ENCODE results near the gene PAX6.

The PAX6 gene

GRCh38 chr11:31792456-31792855 lies 18.7 kb downstream of the PAX6 start:
- in situ Hi-C loops (cut with MboI; ENCODE audit: low pct_unique_long_range_greater_than_20kb, low sequenced_read_pairs, unreplicated experiment) = loop anchor here (25.0 kb wide), 1 partner anchor 305 kb away; no protein-coding TSS in a partner anchor
- TF ChIP-seq, protein P1, sequence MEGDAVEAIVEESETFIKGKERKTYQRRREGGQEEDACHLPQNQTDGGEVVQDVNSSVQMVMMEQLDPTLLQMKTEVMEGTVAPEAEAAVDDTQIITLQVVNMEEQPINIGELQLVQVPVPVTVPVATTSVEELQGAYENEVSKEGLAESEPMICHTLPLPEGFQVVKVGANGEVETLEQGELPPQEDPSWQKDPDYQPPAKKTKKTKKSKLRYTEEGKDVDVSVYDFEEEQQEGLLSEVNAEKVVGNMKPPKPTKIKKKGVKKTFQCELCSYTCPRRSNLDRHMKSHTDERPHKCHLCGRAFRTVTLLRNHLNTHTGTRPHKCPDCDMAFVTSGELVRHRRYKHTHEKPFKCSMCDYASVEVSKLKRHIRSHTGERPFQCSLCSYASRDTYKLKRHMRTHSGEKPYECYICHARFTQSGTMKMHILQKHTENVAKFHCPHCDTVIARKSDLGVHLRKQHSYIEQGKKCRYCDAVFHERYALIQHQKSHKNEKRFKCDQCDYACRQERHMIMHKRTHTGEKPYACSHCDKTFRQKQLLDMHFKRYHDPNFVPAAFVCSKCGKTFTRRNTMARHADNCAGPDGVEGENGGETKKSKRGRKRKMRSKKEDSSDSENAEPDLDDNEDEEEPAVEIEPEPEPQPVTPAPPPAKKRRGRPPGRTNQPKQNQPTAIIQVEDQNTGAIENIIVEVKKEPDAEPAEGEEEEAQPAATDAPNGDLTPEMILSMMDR (IDR thresholded peaks at IDR 0.05; ENCODE audit: extremely low read depth, insufficient read depth, missing control alignments) = no peak
- no peak for DNase-seq (ENCODE audit: low spot score)

DNA sequence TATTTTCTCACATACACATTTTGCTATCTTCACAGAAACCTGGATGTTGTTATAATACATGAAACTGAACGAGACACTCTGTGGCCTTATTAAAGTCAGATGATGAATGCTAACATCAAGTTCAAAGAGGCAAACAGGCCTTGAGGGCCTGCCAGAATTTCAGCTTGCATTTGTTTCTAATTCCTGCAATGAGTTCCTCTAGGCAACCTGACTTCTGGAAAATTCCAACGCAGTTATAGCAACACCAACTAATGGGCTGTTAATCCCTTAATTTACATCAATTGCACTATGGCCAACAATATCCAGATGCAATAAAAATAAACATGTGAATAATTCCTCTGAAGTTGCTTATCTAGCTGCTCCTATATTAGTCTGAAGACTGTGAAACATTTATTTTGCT lies 19.1 kb downstream of the PAX6 start:
- DNase-seq (ENCODE audit: low spot score) = no peak
- TF ChIP-seq, protein P1 (IDR thresholded peaks at IDR 0.05; ENCODE audit: extremely low read depth, insufficient read depth, missing control alignments) = no peak
- in situ Hi-C loops (cut with MboI; ENCODE audit: low pct_unique_long_range_greater_than_20kb, low sequenced_read_pairs, unreplicated experiment) = loop anchor here (25.0 kb wide), 1 partner anchor 305 kb away; no protein-coding TSS in a partner anchor

GRCh38 chr11:31790649-31791048 lies 20.5 kb downstream of the PAX6 start:
- in situ Hi-C loops (cut with MboI; ENCODE audit: low pct_unique_long_range_greater_than_20kb, low sequenced_read_pairs, unreplicated experiment) = loop anchor here (25.0 kb wide), 1 partner anchor 303 kb away; no protein-coding TSS in a partner anchor
- TF ChIP-seq, protein P1 (IDR thresholded peaks at IDR 0.05; ENCODE audit: extremely low read depth, insufficient read depth, missing control alignments) = no peak
- no peak for DNase-seq (ENCODE audit: low spot score)

DNA sequence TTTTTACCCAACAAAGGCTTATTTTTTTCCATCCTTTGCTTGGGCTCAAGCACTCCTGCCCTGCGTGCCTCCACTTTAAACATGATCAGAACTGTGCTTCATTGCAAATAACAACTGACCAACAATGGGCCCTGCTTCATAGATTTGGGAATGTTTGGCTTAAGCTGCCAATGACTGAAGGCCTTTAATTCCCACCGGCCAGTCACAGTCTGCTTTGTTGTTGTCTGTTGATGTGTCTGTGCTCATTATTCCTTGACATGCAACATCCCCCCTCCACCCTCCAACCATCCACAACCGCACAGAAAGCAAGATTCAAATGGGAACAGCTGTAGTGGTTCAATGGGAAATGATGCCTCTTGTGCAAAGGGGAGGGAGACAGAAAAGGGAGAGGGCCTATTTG lies 23.0 kb downstream of the PAX6 start:
- TF ChIP-seq, protein P1 (IDR thresholded peaks at IDR 0.05; ENCODE audit: extremely low read depth, insufficient read depth, missing control alignments) = no peak
- in situ Hi-C loops (cut with MboI; ENCODE audit: low pct_unique_long_range_greater_than_20kb, low sequenced_read_pairs, unreplicated experiment) = loop anchor here (25.0 kb wide), 1 partner anchor 301 kb away; no protein-coding TSS in a partner anchor
- no peak for DNase-seq (ENCODE audit: low spot score)

DNA sequence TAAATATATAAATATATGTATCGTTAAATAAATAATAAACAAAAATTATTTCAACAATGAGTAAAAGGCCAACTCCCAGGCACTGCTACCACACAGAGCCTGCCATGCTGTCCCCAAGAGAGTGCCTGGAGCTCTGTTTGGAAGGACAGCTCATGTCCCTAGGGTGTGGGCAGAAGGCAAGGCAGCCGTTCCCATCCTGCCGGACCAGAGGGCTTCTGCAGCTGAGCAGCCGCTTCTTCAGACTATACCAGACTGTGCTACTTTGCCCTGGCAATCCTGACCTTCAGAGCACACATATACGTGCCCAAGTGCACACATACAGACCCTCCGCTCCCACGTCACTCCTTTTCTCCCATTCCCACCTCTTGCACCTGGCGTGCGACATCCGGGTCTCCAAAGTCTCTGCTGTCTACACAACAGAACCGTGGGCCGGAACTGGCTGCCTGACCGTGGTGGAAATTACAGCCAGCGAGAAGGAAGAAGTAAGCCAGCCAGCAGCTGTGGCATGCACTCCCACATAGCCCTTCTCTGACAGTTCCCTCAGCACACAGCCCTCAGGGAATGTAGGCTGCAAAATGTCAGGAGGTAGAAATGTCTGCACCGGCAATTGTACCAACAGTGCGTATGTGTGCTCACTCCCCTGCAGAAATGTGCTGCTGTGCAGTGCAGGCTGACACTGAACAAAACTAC lies 24.0 kb downstream of the PAX6 start:
- in situ Hi-C loops (cut with MboI; ENCODE audit: low pct_unique_long_range_greater_than_20kb, low sequenced_read_pairs, unreplicated experiment) = loop anchor here (25.0 kb wide), 1 partner anchor 300 kb away; no protein-coding TSS in a partner anchor
- TF ChIP-seq, protein P1 (IDR thresholded peaks at IDR 0.05; ENCODE audit: extremely low read depth, insufficient read depth, missing control alignments) = no peak
- DNase-seq (ENCODE audit: low spot score) = no peak

- TF ChIP-seq, protein P1 (IDR thresholded peaks at IDR 0.05; ENCODE audit: extremely low read depth, insufficient read depth, missing control alignments) = no peak
- DNase-seq (ENCODE audit: low spot score) = no peak
- in situ Hi-C loops (cut with MboI; ENCODE audit: low pct_unique_long_range_greater_than_20kb, low sequenced_read_pairs, unreplicated experiment) = loop anchor here (25.0 kb wide), 1 partner anchor 297 kb away; no protein-coding TSS in a partner anchor
These were observed 26.5 kb downstream of the PAX6 start for GRCh38 chr11:31784611-31785010.

All from GM13977 (cell line).